Keratinocyte (primary cell): ENCODE results near the gene AGAP1. TPM values are rescaled to one million over a fixed set of nuclear protein-coding genes. Genes with fewer than 3 reads are reported as not detected.

Experiments
- DNase-seq: peaks from one replicate; pipeline ENCODE4 v3.0.0-alpha.2; 2011; ENCODE audit warnings: low read depth, missing footprints, low spot score
- FAIRE-seq: peaks from 2 replicates; lab custom pipeline; 2011; peaks lifted over from hg19 to GRCh38; lab: Jason Lieb, UNC
- H2AFZ ChIP-seq: 2 replicates; pipeline ENCODE4 v1.6.0; 2012; ENCODE audit warnings: low read length, control low read depth, inconsistent platforms; ENCODE audit not compliant: control insufficient read depth
- H3K27ac ChIP-seq: 2 replicates; pipeline ENCODE4 v1.5.1; 2011; ENCODE audit warnings: low read length; ENCODE audit not compliant: control insufficient read depth, insufficient read depth
- H3K27me3 ChIP-seq: 3 replicates; pipeline ENCODE4 v1.6.0; 2011; ENCODE audit warnings: low read length; ENCODE audit not compliant: control insufficient read depth, insufficient read depth; ENCODE audit errors: extremely low read depth
- H3K36me3 ChIP-seq, 2 experiments: 2 replicates in 1 of 2; 3 replicates in 1 of 2; pipeline ENCODE4 v1.5.1; 2011; ENCODE audit warnings: low read length in 2 of 2, mild to moderate bottlenecking in 1 of 2; ENCODE audit not compliant: control insufficient read depth in 2 of 2, insufficient read depth in 2 of 2; ENCODE audit errors: extremely low read depth in 1 of 2
- H3K4me1 ChIP-seq: 3 replicates; pipeline ENCODE4 v1.5.1; 2011; ENCODE audit warnings: low read length; ENCODE audit not compliant: control insufficient read depth, insufficient read depth; ENCODE audit errors: extremely low read depth
- H3K4me2 ChIP-seq: 3 replicates; pipeline ENCODE4 v1.6.0; 2011; ENCODE audit warnings: low read depth, low read length; ENCODE audit not compliant: control insufficient read depth, insufficient read depth; ENCODE audit errors: extremely low read depth
- H3K4me3 ChIP-seq, 3 experiments: fragments of 200-600 bp in 1 of 3; sonication (generic) in 1 of 3; 2 replicates in 2 of 3; 3 replicates in 1 of 3; pipeline ENCODE4 v1.5.1; 2011 to 2016; ENCODE audit warnings: low read length in 3 of 3, mild to moderate bottlenecking in 3 of 3, control low read depth in 2 of 3, inconsistent platforms in 1 of 3, low read depth in 1 of 3, mixed read lengths in 1 of 3, mixed run types in 1 of 3, moderate library complexity in 1 of 3; ENCODE audit not compliant: control insufficient read depth in 2 of 3, insufficient read depth in 2 of 3; ENCODE audit errors: extremely low read depth in 1 of 3
- H3K79me2 ChIP-seq: 2 replicates; pipeline ENCODE4 v1.6.0; 2012; ENCODE audit warnings: low read length; ENCODE audit not compliant: control insufficient read depth, insufficient read depth
- H3K9ac ChIP-seq: 3 replicates; pipeline ENCODE4 v1.6.0; 2011; ENCODE audit warnings: low read length; ENCODE audit not compliant: control insufficient read depth, insufficient read depth; ENCODE audit errors: extremely low read depth
- H3K9me1 ChIP-seq: 3 replicates; pipeline ENCODE4 v1.6.0; 2011; ENCODE audit warnings: low read length; ENCODE audit not compliant: control insufficient read depth, insufficient read depth; ENCODE audit errors: extremely low read depth
- H3K9me3 ChIP-seq: 2 replicates; pipeline ENCODE4 v1.5.1; 2012; ENCODE audit warnings: low read depth, low read length; ENCODE audit not compliant: control insufficient read depth
- H4K20me1 ChIP-seq: 3 replicates; pipeline ENCODE4 v1.6.0; 2011; ENCODE audit warnings: low read length; ENCODE audit not compliant: control insufficient read depth, insufficient read depth; ENCODE audit errors: extremely low read depth
- EZH2 ChIP-seq: IDR thresholded peaks from one replicate; pipeline ENCODE4 v1.6.1; 2012; ENCODE audit warnings: inconsistent platforms, mild to moderate bottlenecking, low read length, moderate library complexity
- dilution Hi-C: fragments of 300-500 bp; cut with MboI; formaldehyde crosslinking; loops from one replicate; pipeline ENCODE4 v1.7.0; 2020; ENCODE audit warnings: low sequenced_read_pairs; ENCODE audit not compliant: extremely low pct_ligation_motif_present
- polyA plus RNA-seq, 5 experiments: library from polyadenylated mRNA; depleted of rRNA in 3 of 5; stranded (reverse) in 3 of 5; stranded (forward) in 1 of 5; unstranded in 1 of 5; fragments of >200 nt; gene quantifications; 1 replicate in 1 of 5; 2 replicates in 3 of 5; 3 replicates in 1 of 5; pipeline versions ENCODE4 v1.2.1 to v1.2.3, GENCODE V29; 2011 to 2012; ENCODE audit warnings: missing spikeins in 2 of 5, low read depth in 1 of 5, low replicate concordance in 1 of 5
- TF ChIP-seq, protein P1 (sequence below), 3 experiments: IDR thresholded peaks in 1 of 3; conservative IDR thresholded peaks in 1 of 3; optimal IDR thresholded peaks in 1 of 3; 2 replicates in 2 of 3; 3 replicates in 1 of 3; pipeline versions ENCODE3 to v1.5.1; 2011; ENCODE audit warnings: low read length in 3 of 3, mild to moderate bottlenecking in 3 of 3, moderate library complexity in 2 of 3, control low read depth in 1 of 3, inconsistent platforms in 1 of 3; ENCODE audit not compliant: insufficient read depth in 2 of 3; ENCODE audit errors: extremely low read depth in 1 of 3

The AGAP1 gene
- polyA plus RNA-seq, 1 donor (not counting 4 experiments of a cell fraction or from before 2014, with no cell fraction given) = 12.6 TPM

DNA sequence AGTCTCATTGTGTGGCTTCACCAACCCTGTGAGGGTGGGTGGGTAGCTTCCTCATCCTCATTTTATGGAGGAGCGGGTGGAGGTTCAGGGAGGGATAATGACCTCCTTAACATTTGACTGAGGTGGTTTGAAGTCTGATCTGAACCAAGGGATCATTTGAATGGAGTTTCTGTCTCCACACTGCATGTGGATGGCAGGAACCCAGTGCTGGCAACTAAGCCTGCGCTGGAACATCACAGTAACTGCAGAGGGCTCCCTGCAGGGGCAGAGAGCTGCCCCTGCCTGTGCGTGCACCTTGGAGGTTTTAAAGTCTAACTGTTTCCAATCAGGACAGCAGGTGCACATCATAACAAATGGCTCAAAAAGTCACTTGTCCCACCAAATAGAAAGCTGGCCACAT is 3.3 kb downstream of the AGAP1 start:
- DNase-seq = no peak
- Histone ChIP-seq H3K9me1 (peaks cover 8% of the 10 kb centered on the region), H3K4me1 (peaks cover 34% of the 10 kb centered on the region), H3K27me3 (no peaks in the 10 kb centered on the region), H3K9ac (no peak overlapping the region), H3K9me3 (no peaks in the 10 kb centered on the region), H3K79me2 (peaks cover 66% of the 10 kb centered on the region), H3K27ac (no peak overlapping the region), H3K36me3 (no peaks in the 10 kb centered on the region), H3K4me3 (no peak overlapping the region), H4K20me1 (peaks cover 20% of the 10 kb centered on the region), H3K4me2 (no peak overlapping the region), H2AFZ (no peak overlapping the region)
- TF ChIP-seq, protein P1, sequence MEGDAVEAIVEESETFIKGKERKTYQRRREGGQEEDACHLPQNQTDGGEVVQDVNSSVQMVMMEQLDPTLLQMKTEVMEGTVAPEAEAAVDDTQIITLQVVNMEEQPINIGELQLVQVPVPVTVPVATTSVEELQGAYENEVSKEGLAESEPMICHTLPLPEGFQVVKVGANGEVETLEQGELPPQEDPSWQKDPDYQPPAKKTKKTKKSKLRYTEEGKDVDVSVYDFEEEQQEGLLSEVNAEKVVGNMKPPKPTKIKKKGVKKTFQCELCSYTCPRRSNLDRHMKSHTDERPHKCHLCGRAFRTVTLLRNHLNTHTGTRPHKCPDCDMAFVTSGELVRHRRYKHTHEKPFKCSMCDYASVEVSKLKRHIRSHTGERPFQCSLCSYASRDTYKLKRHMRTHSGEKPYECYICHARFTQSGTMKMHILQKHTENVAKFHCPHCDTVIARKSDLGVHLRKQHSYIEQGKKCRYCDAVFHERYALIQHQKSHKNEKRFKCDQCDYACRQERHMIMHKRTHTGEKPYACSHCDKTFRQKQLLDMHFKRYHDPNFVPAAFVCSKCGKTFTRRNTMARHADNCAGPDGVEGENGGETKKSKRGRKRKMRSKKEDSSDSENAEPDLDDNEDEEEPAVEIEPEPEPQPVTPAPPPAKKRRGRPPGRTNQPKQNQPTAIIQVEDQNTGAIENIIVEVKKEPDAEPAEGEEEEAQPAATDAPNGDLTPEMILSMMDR (optimal IDR thresholded peaks at IDR 0.05 in 1 of 3, IDR thresholded peaks at IDR 0.05 in 1 of 3, conservative IDR thresholded peaks at IDR 0.05 in 1 of 3; ENCODE audit: extremely low read depth in 1 of 3, insufficient read depth in 2 of 3, low read length in 3 of 3) = no peak
- TF ChIP-seq EZH2 = no peak
- dilution Hi-C loops = no loop called here
- FAIRE-seq = no peak

DNA sequence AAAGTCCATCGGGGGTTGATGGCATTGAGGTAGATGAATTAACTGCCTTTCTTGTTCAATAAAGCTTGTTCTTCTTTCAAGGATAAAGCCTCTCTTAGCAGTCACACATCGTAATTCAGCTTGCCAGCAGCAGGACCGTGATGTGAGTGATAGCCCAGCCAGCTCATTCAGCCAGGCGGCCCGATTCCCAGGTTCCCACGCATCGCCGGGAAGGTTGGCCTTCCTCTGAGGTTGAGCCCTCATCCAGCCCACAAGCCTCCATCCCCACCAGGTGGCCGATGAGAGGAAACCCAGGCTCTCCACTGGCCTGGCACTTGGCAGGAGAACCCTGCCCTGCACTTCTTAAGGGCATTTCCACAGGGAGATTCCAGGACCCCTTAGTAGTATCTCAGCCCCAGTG is 4.7 kb downstream of the AGAP1 start:
- no peak overlapping the region for H3K4me3 ChIP-seq
- no peaks in the 10 kb centered on the region for H3K9me3 ChIP-seq
- H4K20me1 ChIP-seq = peaks cover 21% of the 10 kb centered on the region
- no peak overlapping the region for H3K4me2 ChIP-seq
- no peak overlapping the region for H3K9ac ChIP-seq
- FAIRE-seq (no peak), DNase-seq (no peak)
- peaks cover 34% of the 10 kb centered on the region for H3K4me1 ChIP-seq
- dilution Hi-C loops = no loop called here
- H3K79me2 ChIP-seq = peaks cover 80% of the 10 kb centered on the region
- no peak overlapping the region for H3K27ac ChIP-seq
- H3K27me3 ChIP-seq = no peaks in the 10 kb centered on the region
- TF ChIP-seq EZH2 = no peak
- TF ChIP-seq, protein P1 (optimal IDR thresholded peaks at IDR 0.05 in 1 of 3, IDR thresholded peaks at IDR 0.05 in 1 of 3, conservative IDR thresholded peaks at IDR 0.05 in 1 of 3; ENCODE audit: extremely low read depth in 1 of 3, insufficient read depth in 2 of 3, low read length in 3 of 3) = peak in 1 of 3 experiments; percentile 12
- no peaks in the 10 kb centered on the region for H3K36me3 ChIP-seq
- no peak overlapping the region for H2AFZ ChIP-seq
- H3K9me1 ChIP-seq = peaks cover 9% of the 10 kb centered on the region
